Gastroesophageal sphincter (tissue), 3 donors: ENCODE measurements around the gene PYY.

Source experiments
- CTCF ChIP-seq, 4 experiments: fragments of 200-600 bp in 2 of 4; fragments of 450-650 bp in 2 of 4; sonication (generic) in 1 of 4; IDR thresholded peaks; one replicate each; pipeline ENCODE4 v1.5.1; 2017 to 2019; ENCODE audit warnings: antibody characterized with exemption in 4 of 4, mild to moderate bottlenecking in 2 of 4, moderate library complexity in 2 of 4
- EP300 ChIP-seq: sonication (generic); formaldehyde crosslinking; IDR thresholded peaks from one replicate; pipeline ENCODE4 v1.6.1; 2017; ENCODE audit warnings: antibody characterized with exemption, mild to moderate bottlenecking
- POLR2A ChIP-seq, 2 donors: fragments of 450-650 bp; IDR thresholded peaks; one replicate each; pipeline ENCODE4 v1.6.1; 2017; ENCODE audit warnings: antibody characterized with exemption in 2 of 2, mild to moderate bottlenecking in 2 of 2, moderate library complexity in 1 of 2

- TF ChIP-seq EP300: no peak
- no peak for TF ChIP-seq CTCF (IDR thresholded peaks at IDR 0.05)
- no peak for TF ChIP-seq POLR2A (IDR thresholded peaks at IDR 0.05)
Observed at GRCh38 chr17:43953746-43954145, at the start of gene PYY.
